SW480 (cell line): ENCODE results near the gene TIGD4.

ENCODE experiments used
- DNase-seq: peaks from one replicate; pipeline ENCODE4 v3.0.0-alpha.2; 2016; ENCODE audit warnings: low spot score

TIGD4 gene

DNA sequence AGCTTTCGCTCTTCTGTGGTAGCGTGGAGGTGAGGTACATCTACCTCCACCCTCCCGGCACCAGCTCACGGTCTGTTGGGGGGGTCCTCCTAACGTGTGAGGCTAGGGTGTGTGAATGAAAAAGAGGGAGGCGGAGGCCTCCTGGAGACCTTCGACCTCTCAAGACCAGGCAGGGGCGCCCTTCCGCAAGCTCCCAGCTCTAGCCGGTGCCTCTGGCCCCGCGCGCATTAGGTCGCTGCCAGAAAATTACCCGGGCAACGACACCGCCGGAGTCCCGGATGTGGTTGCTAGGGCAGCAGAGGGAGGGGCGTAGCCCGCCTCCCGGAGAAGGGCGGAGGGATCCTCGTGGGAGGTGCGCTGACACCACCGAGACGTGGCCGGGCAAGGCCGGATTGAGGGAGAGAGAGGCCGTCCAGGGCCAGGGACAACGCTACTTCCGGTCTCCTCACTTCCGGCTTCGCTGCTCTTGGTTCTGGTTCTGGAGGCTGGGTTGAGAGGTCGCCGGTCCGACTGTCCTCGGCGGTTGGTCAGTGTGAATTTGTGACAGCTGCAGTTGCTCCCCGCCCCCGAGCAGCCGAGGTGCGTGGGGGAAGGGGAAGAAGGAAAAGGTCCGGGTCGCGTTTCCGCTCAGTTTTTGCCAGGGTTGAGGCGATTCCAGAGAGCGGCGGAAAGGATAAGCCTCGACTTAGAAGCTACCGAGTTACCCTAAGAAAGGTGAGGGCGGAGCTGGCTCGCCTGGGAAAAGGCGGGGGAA lies at the start of gene TIGD4, which contains the start of gene ARFIP1:
Gene TIGD4, minus strand, starts transcription at position 218 of the 754 bp plus-strand sequence. CDS start 8,726 bp downstream, outside the sequence.
Gene ARFIP1, plus strand, starts transcription at position 442 of the 754 bp plus-strand sequence. CDS start 49,680 bp downstream, outside the sequence.
- peak; percentile 92 for DNase-seq

DNA sequence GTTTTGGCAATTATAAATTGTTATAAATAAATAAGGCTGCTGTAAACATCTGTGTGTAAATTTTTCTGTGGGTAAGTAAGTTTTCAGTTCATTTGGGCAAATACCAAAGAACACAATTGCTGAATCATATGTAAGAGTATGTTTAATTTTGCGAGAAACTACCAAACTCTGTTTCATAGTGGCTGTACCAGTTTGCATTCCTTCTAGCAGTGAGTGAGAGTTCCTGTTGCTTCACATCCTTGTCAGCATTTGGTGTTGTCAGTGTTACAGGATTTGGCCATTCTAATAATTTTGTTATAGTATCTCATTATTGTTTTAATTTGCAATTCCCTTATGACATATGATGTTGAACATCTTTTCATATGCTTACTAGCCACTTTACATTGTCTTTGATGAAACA lies 48.6 kb upstream of the TIGD4 start:
- DNase-seq = no peak

DNA sequence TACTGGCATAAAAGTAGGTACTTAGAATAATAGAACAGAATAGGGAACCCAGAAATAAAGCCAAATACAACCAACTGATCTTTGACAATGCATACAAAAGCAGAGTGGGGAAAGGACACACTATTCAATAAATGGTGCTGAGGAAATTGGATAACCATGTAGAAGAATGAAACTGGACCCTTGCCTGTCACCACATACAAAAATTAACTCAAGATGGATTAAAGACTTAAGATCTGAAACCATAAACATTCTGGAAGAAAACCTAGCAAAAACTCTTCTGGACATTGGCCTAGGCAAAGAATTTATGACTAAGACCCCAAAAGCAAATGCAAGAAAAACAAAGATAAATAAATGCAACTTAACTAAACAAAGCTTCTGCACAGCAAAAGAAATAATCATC lies 45.8 kb upstream of the TIGD4 start:
- no peak for DNase-seq

DNA sequence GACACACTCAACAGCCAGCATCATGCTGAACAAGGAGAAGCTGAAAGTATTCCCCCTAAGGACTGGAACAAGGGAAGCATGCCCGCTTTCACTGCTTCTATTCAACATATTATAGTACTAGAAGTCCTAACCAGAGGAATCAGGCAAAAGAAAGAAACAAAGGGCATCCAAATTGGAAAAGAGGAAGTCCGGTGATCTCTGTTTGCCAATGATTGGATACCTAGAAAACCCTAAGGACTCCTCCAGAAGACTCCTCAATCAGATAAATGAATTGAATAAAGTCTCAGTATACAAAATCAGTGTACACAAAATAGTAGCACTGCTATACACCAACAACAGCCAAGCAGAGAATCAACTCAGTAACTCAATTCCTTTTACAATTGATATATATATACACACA lies 45.0 kb upstream of the TIGD4 start:
- DNase-seq = no peak

DNA sequence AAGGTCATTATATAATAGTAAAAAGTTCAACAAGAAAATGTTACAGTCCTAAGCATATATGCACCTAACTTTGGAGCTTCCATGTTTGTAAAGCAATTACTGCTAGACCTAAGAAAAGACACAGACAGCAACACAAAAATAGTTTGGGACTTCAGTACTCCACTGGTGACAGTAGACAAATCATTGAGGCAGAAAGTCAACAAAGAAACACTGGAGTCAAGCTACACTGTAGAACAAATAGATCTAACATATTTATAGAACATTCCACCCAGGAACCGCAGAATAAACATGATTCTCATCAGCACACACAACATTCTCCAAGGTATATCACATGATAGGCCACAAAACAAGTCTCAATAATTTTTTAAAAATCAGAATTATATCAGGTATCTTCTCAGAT lies 42.8 kb upstream of the TIGD4 start:
- DNase-seq = no peak

DNA sequence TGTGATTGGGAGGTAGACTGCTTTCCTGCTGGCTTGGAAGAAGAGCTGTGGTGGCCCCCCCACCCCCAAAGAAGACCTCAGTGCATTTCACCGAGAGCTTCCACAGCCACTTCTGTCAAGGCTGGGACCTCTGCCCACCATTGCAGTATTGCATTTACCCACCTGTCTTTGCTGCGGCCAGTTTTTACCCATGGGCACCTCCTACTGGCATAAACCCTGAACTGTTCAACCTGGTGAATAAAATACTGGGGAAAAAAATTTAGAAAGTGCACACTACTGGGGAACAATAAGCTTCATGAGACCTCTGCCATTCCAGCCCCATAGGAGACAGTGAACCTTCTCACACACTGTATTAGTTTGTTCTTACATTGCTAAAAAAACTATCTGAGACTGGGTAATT lies 40.5 kb upstream of the TIGD4 start:
- no peak for DNase-seq

DNA sequence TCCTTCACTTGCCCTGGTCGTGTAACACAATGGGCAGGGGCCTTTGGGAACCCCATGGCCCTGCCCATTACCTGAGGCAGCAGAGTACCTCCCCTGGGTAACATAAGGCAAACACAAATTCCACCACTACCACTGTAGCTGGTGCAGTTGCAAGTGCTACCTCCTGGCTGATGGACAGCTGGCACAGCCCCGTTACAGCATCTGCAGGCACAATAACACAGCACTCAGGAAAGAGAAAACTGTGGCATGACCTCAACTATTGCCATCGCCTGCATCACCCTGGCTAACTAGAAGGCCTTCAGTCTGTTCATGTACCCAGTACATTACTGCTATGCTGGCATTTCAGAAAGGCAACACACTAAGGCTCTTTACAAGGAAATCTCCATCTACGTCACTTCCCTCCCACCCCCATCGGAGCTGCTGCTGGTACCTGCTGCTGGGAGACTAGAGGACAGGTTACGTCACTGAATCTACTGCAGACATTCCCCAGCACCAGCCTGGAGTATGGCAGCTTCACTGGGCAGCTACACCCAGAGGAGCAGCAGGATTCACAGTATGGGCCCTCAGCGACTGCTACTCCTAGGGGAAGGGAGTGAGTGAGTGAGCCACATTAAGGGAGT lies 39.6 kb upstream of the TIGD4 start:
- DNase-seq = no peak

DNA sequence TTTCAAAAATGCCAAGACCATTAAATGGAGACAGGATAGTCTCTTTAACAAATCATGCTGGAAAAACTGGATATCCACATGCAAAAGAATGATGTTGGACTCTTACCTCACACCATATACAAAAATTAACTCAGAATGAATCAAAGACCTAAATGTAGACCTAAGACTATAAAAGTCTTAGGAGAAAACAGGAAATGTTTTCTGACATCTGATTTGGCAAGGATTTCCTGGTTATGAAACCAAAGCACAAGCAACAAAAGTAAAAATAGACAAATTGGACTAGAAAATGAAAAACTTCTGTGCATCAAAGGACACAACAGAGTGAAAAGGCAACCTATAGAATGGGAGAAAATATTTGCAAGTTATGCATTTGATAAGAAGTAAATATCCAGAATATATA lies 37.8 kb upstream of the TIGD4 start:
- no peak for DNase-seq

DNA sequence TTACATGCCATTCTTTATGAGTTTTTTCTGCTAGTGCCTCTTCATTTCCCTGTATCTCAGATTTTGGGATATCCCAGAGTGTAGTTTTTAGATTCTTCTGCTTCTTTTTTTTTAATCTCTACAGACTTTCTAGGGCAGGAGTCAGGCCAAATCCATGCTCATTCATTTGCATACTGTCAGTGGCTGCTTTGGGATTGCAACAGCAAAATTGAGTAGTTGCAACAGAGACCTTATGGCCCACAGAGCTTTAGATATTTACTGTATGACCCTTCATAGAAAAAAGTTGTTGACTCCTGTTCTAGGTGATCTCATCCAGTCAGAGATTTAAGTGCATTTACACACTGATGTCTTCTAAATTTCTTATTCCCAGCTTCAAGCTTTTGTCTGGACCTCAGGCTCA lies 35.5 kb upstream of the TIGD4 start:
- no peak for DNase-seq

DNA sequence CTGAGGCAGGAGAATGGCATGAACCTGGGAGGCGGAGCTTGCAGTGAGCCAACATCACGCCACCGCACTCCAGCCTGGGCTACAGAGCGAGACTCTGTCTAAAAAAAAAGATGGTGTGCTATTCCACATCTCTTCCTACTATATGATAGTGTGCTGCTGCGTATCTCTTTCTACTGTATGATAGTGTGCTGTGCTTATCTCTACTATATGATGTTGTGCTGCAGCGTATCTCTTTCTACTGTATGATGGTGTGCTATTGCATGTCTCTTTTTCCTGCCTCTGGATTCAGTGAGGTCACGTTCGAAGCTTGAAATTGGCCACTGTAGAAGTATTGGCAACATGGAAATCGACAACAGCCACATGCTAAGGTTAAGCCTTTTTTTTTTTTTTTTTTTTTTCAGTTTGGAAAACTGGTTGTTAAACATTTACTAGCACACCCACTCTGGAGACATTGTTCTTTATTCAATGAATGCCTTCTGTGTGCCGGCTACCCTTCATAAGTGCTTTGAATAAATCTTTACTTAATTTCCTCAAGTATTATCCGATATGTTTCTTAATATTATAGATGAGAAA lies 31.3 kb upstream of the TIGD4 start:
- peak; percentile 29 for DNase-seq

DNA sequence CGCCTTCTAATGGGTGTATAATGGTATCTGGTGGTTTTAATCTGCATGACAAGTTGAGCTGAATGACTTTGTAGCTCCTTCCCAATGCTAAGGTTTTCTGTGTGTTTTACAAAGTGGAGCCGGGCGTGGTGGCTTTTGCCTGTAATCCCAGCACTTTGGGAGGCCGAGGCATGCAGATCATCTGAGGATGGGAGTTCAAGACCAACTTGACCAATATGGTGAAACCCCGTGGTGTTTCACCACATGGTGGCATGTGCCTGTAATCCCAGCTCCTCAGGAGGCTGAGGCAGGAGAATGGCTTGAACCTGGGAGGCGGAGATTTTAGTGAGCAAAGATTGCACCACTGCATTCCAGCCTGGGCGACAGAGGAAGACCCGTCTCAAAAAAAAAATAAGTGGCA lies 29.1 kb upstream of the TIGD4 start:
- DNase-seq = no peak

DNA sequence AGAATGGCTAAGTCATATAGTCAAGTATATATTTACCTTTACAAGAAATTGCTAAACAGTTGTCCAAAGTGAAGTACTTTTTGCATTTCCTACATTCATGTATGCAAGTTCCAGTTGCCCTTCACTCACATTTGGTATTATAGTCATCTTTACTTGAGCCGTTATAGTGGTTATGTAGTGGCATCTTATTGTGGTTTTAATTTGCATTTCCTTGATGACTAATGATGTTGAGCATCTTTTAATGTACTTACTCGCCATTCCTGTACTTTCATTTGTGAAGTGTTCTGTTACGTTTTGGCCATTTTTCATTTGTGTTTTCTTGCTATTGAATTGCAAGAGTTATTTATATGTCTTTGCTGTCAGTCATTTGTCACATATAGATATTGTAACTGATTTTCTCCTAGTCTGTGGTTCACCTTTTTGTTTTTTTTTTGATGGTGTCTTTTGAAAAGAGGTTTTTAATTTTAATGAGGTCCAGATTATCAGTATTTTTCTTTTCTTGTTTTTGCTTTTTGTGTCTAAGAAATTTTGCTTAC lies 27.8 kb upstream of the TIGD4 start:
- no peak for DNase-seq

DNA sequence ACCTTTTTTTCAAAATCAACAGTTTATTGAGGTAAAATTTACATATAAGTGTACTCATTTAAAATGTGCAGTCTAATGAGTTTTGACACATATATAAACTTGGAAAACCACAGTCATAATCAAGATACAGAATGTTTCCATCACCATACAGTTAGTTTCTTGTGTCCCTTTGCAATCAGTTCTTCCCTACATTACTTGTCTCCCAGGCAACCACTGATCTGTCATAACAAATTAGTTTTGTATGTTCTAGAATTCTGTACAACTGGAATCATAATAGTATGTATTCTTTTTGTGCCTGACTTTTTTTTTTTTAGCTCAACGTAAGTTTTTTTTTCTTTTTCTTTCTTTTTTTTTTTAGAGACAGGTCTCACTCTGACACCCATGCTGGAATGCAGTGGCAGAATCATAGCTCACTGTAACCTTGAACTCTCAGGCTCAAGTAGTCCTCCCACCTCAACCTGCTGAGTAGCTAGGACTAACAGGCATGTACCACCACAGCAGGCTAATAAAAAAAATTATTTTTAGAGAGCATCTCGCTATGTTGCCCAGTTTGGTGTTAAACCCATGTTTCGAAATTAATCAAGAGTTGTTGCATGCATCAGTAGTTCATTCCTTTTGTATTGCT lies 27.1 kb upstream of the TIGD4 start:
- DNase-seq = no peak

DNA sequence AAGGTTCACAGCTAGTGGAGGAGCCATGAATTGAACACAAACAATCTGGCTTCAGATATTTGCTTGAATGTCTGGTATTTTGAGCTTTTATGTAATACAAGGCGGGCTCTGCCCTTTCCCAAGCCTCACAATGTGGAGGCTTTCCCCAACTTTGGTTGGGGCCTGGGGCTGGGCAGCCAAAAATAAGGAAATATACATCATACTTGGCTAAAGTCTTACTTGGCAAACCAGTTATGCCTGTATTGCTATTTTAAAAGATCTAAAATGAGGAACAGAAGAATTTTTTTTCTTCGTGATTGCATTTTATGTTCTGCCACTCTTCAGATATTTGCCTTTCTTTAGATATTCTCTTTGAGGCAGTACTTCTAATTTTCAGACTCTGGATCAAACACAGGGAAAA lies 26.3 kb upstream of the TIGD4 start:
- no peak for DNase-seq

DNA sequence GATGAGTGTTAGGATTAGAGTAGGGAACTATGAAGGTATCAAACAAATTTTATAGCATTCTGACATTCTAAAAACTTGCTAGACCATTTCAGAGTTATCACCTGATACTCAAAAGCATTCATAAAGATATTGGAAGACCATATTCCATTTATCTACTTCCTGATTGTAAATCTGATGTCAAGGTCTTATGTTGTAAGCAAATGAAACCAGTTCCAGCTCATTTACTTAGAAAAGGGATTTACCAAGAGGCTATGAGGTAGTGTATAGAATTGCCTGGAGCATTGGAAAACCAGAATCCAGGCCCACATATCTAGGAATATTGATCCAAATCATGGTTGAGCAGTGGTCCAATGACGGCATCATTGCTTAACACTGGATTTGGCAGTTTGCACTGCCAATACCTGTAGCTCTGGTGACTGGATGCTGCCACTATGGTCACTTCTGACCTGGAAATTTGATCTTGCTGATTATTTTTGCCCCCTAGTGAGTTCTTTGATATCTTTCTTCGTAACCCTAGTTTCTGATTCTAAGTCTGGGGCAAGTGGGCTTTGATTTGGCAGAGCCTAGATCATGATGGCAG lies 25.6 kb upstream of the TIGD4 start:
- no peak for DNase-seq

DNA sequence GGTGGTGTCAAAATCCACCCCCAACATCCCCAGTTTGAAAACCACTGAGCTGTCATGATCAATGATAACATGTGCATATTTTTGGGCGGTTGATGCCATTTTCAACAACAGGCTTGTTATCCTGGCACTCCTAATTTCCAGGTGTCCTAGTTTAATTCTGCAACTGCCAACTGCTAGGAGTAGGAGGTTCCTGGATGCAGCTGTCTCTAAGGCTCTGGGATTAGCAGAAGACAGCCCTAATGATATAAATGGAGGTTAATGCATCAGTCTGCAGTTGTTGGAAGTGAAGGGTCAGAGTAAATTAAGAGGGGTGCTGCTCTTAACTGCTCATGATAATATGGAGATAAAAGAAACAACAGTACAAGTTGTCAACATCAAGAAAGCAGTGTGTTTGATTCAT lies 24.0 kb upstream of the TIGD4 start:
- no peak for DNase-seq

DNA sequence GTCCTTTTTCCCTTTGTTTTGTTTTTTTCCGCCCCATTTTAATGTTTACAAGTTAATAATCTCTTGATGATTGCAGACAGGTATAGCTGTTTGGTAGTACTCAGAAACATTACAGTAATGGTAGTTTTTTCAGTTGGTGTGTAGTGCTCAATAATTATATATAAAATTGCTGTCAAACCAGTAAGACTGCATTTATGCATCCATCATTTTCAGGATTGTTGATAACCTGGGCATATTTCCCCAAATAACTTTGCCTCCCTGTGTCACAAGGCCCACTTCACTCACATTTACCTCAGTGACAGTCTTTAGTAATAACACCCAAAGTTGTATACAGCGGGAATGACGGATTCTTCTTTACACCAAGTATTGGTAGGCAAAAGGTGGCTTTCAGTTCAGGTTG lies 16.4 kb upstream of the TIGD4 start:
- DNase-seq = no peak

DNA sequence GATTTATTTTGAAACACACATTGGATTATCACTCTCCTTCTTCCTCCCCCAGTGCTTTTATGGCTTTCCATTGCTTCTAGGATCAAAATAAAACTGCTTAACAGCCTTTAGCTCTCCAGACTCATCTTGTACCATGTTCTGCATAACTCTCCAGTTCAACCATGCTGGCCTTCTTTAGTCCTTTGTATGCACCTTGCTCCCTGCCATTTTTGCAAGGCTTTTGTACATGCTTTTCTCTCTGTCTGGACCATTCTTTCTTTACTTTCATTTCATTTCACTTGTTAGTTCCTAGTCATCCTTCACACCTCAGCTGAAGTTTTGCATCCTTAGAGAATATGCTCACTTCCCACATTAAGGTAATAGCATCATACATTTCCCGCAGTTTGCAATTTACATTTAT lies 7.1 kb upstream of the TIGD4 start:
- DNase-seq = no peak

DNA sequence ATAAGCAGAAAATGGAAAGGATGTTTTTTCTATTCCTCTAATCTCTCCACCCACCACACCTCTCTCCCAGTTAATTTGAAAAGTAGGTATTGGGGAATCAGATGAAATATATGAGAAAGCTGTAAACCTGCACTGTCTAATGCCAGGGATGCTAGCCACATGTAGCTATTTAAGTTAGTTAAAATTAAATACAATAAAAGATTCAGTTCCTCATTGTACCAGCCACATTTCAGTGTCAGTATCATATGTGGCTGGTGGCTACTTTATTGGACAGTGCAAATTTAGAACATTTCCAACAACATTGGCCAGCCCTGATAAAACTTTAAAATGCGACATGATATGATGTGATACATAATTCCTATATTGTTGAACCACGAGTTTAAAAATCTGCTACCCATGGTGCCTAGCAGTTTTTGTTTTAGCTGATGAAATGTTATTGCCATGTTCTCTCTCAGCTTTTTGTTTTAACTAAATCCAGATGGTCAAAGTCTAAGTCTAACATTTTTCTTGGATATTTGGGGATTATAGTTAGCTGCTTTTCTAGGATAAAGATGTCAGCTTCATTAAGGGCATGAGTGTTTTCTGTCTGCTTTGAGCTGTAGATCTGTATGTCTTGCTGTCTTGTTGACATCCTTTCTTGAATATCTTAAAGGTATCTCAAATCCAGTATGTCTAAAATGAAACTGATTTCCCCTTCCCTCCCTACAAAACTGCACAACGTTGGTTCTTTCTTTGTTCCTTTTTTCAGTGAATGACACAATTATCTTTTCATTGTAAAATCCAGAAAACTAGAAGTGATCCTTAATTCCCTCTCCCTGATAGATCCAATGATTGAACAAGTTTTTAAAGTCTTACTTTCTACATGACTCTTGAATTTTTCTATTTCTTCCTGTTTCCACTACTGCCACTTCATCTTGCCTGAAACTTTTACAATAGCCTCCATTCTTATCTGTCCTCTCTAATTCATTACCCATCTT lies 6.4 kb upstream of the TIGD4 start:
- no peak for DNase-seq

DNA sequence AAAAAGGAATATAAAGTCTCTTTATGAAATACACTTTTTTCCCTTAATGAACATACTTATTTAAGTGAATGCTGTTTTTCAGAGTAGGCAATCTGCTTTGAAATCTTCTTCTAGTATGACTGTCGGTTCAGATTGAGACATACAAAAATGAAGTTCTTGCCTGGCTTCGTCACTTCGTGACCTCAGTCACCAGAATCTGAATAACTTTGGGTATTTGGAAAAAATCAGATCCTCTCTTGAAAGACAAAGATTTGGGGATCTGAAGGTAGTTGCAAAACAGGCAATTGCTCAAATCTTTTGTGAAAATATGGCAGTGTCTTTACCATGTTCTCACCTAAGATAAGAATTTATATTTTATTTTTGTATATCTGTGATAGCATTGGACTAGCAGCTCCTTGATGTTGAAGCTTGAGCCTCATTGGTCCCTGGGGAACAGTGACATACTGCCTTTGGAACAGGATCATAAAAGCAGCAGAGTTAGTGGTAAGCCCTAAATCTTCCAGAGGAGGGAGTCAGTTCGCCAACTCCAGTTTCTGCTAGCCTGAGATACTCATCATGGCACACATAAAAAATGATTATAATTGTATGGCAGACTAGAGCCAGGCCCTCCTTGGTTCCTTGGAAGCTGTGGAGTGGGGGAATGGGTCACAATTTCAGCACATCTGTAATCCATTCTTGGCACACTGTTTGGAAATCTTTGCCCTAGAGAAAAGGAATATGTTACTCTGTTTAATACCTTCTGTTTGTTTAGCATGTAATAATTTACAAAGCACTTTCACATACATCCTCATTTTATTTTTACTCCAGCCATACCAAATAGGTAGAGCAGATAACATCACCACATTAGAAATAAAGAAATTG lies 5.2 kb upstream of the TIGD4 start:
- peak; percentile 25 for DNase-seq
